Activated T-cell treated with anti-CD3 and anti-CD28 coated beads for 1 hour (primary cell): ENCODE results near the gene GTF3C2.
"Not testable (repeated sequence)": the region's sequence is repeated elsewhere in the genome, so short reads cannot be mapped to it uniquely, and the experiment has no call there.

Experiments
- DNase-seq: peaks from one replicate; pipeline ENCODE4 v3.0.0-alpha.2; 2020; ENCODE audit warnings: low read depth

Gene GTF3C2

DNA sequence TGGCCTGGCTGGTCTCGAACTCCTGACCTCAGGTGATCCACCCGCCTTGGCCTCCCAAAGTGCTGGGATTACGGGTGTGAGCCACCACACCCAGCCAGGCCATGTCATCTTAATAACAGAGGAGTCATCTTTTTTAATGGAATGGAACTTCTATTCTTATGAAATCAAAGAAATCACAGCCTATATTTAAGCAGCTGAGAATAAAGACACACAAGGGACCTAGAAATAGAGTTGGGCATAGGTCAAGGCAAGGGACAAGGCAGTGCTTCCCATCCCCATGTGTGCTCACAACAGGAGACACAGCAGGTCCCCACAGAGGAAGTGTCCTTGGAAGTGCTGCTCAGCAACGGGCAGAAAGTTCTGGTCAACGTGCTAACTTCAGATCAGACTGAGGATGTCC lies 17.0 kb upstream of the GTF3C2 start:
- DNase-seq = no peak

GRCh38 chr2:27372937-27373336 lies 16.4 kb upstream of the GTF3C2 start:
- DNase-seq = no peak

GRCh38 chr2:27370816-27371620 lies 14.5 kb upstream of the GTF3C2 start:
- no peak for DNase-seq

GRCh38 chr2:27370026-27370815 lies 13.7 kb upstream of the GTF3C2 start, which contains the start of the genes EIF2B4 and SNX17:
TSS of gene EIF2B4 (minus strand) at chr2:27370338. CDS start at chr2:27370314, 24 bp downstream.
TSS of gene SNX17 (plus strand) at chr2:27370616. CDS start at chr2:27370744, 128 bp downstream.
- DNase-seq = peak; percentile 98

GRCh38 chr2:27369471-27370025 lies 13.0 kb upstream of the GTF3C2 start:
- DNase-seq = no peak

GRCh38 chr2:27363933-27364332 lies 7.4 kb upstream of the GTF3C2 start:
- no peak for DNase-seq

DNA sequence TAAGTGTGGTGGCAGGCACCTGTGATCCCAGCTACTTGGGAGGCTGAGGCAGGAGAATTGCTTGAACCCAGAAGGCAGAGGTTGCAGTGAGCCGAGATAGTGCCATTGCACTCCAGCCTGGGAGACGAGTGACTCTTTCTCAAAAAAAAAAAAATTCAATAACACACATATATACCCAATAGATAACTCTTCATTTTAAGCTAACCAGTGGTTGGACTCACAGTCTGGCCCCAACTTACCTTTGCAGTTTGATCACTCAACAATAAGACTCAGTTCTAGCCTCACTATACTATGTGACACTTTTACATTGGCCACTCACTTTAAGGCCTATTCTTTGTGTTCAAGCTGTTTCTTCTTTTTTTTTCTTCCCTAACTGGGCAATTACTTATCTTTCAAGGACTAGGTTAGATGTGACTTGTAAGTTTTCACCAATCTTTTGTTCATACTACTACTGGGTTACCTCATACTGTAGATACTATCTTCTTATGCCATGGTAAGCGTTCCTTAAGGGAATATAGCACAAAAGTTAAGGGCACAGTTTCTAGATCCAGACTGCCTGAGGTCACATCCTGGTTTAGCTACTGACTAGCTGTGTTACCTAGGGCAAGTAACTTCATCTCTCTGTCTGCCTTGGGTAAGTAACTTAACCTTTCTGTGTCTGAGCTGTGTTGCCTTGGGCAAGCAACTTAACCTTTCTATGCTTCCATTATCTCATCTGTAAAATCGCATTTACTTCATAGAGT lies 6.3 kb upstream of the GTF3C2 start:
- no peak for DNase-seq

DNA sequence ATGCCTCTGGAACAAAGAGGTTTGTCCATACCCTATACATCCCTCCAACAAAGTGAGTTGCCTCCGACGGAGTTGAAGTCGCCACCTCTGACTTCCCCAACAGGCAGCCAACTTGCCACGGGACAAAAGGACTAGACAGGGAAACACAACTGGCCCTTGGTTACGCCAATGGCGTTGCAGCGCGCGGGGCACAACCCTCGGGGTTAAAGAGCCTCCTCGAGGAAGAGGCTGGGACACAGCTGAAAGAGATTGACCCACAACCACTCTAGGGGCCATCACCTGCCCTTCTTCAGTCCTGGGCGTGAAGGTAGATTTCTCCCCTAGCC lies 545 bp downstream of the GTF3C2 start:
- DNase-seq = peak; percentile 28

- DNase-seq = no peak
These were observed 2.0 kb downstream of the GTF3C2 start for GRCh38 chr2:27354597-27354927.

DNA sequence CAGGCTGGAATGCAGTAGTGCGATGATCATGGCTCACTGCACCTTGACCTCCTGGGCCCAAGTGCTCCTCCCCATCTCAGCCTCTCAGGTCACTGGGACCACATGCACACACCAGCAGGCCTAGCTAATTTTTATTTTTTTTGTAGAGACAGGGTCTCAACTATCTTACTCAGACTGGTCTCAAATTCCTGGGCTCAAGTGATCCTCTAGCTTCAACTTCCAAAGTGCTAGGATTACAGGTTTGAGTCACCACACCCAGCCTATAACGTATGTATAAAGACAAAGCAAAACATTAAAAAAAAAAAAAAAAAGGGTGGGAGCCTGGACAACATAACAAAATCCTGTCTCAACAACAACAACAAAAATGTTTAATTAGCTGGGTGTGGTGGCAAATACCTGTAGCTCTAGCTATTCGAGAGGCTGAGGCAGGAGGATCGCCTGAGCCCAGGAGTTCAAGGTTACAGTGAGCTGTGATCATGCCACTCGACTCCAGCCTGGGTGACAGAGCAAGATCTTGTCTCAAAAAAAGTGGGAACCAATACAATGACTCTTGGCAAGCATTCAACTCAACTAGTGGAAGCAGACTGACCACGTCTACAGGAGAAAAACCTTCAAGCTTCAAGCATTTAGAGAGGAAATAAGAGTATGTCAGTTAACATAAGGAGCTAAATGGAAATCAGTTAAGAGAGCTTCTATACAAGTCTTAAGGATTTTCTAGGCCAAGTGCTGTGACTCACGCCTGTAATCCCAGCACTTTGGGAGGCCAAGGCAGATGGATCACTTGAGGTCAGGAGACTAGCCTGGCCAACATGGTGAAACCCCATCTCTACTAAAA lies 2.6 kb downstream of the GTF3C2 start:
- DNase-seq = no peak

- not testable (repeated sequence) for DNase-seq
These were observed 3.2 kb downstream of the GTF3C2 start for GRCh38 chr2:27353386-27353761.

- DNase-seq = no peak
These were observed 4.6 kb downstream of the GTF3C2 start for GRCh38 chr2:27351802-27352598.

- DNase-seq = no peak
These were observed 6.4 kb downstream of the GTF3C2 start for GRCh38 chr2:27350106-27350693.

GRCh38 chr2:27347641-27348040 lies 8.9 kb downstream of the GTF3C2 start:
- no peak for DNase-seq

DNA sequence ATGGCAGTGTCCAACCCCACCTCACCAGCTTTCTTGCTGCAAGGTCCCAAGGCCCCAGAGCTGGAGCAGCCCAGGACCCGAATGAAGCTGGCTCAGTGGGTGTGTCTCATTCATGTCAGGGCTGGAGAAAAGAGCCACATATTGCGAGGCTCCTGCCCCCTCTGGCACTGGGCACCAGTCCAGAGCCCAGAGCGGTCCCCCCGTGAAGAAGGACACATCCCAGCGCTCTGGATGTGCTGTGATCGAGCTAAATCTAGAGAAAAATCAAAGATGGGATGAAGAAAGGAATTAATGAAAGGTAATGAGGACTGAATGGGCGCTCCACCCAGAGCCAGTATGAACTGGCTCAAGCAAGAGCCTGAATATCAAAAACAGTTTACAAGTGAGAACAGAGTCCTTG lies 20.4 kb downstream of the GTF3C2 start:
- DNase-seq = no peak

DNA sequence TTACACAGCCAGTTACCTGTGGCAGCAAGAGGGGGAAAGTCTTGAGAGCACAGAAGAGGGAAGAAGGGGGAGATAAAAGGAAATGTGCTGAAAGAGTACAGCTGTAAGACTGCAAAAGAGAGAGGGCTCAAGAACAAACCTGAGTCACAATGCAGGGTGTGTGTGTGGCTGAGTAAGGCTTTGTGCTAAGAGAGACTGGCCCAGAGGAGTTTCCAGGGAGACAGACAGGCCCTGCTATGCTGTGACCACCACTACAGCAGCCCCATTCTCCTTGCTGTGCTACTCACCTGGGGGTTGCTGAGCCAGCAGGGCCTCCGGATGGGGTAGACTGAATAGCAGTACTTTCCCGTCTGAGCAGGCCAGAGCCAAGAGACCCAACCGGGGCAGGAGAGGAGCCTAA lies 21.3 kb downstream of the GTF3C2 start:
- DNase-seq = no peak

GRCh38 chr2:27324720-27325119 lies 31.8 kb downstream of the GTF3C2 start:
- DNase-seq = no peak

- no peak for DNase-seq
These were observed 32.8 kb downstream of the GTF3C2 start for GRCh38 chr2:27323596-27324285.

DNA sequence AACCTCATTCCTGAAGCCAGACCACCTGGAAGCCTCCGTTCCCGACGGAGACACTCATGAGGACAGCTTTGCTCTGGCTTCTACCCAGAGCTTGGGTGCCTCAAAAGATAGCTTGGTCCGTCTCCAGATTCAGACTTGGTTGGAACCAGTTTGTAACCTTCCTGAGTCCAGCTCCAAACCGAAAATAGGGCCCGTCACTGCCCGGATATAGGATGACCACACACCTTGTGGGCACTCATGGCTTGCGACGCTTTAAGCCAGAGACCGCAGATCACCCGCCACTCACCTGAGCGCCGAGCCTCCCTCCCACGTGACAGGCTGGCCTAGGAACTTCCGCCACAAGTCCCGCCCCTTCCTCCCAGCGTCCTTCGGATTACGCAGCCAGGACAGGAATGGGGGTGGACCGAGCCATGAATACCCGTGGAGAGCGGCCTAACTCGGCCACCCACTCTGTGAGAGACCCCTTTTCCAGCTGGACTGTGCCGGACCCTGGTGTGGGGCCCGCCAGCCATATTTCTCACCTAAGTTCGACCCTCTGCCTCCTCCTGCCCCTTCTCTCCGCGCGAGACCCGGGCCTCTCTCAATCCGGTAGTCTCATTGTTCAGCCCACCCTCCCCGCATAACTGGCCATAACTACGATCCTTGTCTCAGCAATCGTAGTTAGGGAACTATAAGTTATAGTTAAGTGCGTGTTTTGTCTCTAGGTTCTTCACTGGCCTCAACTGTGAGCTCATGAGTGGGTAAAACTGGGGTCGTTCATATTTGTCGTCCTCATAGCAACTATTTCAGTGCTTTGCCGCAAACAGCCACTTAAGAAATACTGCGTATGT lies 33.6 kb downstream of the GTF3C2 start, which contains the start of gene MPV17:
TSS of gene MPV17 (minus strand) at position 332 of the 830 bp plus-strand sequence. CDS start 580 bp downstream, outside the sequence.
- DNase-seq = peak; percentile 75
